HG02970 (cell line): ENCODE results near the gene LYAR.

Experiments used
- ATAC-seq: cut with Tn5 transposase; IDR thresholded peaks from one replicate; pipeline ENCODE4 v1.9.1; 2021; ENCODE audit warnings: mild to moderate bottlenecking, moderate library complexity, moderate number of reproducible peaks; ENCODE audit not compliant: unreplicated experiment, low FRiP score

LYAR gene

DNA sequence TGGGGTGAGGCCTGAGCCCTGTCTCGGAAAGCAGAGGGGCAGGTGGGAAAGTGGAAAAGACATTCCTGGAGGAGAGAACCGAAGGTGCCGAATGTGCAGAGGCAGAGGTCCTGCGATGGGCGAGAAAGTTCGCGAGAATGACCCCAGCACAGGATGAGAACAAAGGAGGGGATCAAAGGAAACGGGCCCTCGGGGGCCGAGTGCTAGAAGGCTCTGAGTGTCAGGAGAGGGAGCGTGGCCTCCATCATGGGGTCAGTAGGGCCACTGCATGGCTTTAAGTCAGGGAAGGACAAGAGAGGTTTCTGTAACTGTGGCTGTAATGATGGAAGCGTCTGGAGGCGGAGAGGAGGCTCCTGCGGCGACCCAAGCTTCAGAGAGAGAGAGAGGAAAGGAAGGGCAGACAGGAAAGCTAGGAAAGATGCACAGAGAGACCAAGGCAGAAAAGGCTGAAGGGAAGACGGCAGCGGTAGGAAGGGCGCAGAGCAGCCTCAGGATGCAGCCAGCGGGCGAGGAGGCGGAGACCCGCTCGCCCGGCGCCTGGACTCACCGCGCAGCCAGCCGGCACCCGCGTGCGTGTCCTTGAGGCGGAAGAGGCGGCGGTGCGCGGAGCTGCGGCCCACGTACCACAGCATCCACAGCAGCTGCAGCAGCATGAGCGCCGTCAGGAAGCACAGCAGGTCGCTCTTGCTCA is 63.9 kb downstream of the LYAR start:
- ATAC-seq = no peak
